CD14-positive monocyte (primary cell): ENCODE data around the gene MED13L. TPM values are rescaled to one million over a fixed set of nuclear protein-coding genes. Genes with fewer than 3 reads are reported as not detected.

Experiments
- DNase-seq, 3 donors: peaks; one replicate each; pipeline ENCODE4 v3.0.0-alpha.2; 2011 to 2022
- H2AFZ ChIP-seq: 2 replicates; pipeline ENCODE4 v1.6.0; 2012; ENCODE audit warnings: mild to moderate bottlenecking, low read depth, low read length, inconsistent platforms; ENCODE audit not compliant: insufficient read depth, poor library complexity, severe bottlenecking
- H3K27ac ChIP-seq, 2 donors: 1 replicate in 1 of 2; 2 replicates in 1 of 2; pipeline ENCODE4 v1.5.1; 2012 to 2013; ENCODE audit warnings: low read length in 2 of 2, control low read depth in 1 of 2, inconsistent platforms in 1 of 2, low read depth in 1 of 2, mild to moderate bottlenecking in 1 of 2
- H3K27me3 ChIP-seq, 2 donors: one replicate each; pipeline versions ENCODE4 v1.6.0 to v1.6.1; 2011 to 2013; ENCODE audit warnings: low read length in 2 of 2; ENCODE audit not compliant: control insufficient read depth in 2 of 2, insufficient read depth in 2 of 2
- H3K36me3 ChIP-seq, 2 donors: replicated peaks in 1 of 2; 1 replicate in 1 of 2; 2 replicates in 1 of 2; pipeline versions ENCODE4 v1.5.1 to v1.6.1; 2012 to 2013; ENCODE audit warnings: low read length in 2 of 2, control low read depth in 1 of 2, inconsistent platforms in 1 of 2, mild to moderate bottlenecking in 1 of 2; ENCODE audit not compliant: insufficient read depth in 2 of 2, control insufficient read depth in 1 of 2
- H3K4me1 ChIP-seq, 2 donors: 1 replicate in 1 of 2; 2 replicates in 1 of 2; pipeline versions ENCODE4 v1.5.1 to v1.6.1; 2012 to 2013; ENCODE audit warnings: low read length in 2 of 2, control low read depth in 1 of 2, inconsistent platforms in 1 of 2, mild to moderate bottlenecking in 1 of 2, moderate library complexity in 1 of 2; ENCODE audit not compliant: insufficient read depth in 2 of 2, control insufficient read depth in 1 of 2
- H3K4me2 ChIP-seq: replicated peaks from 2 replicates; pipeline ENCODE3; 2012; ENCODE audit warnings: low read length, moderate library complexity, mild to moderate bottlenecking; ENCODE audit not compliant: poor library complexity, severe bottlenecking; ENCODE audit errors: extremely low read depth
- H3K4me3 ChIP-seq, 3 experiments: fragments of 200-600 bp in 1 of 3; sonication (generic) in 1 of 3; replicated peaks in 1 of 3; 1 replicate in 2 of 3; 2 replicates in 1 of 3; pipeline ENCODE4 v1.5.1; 2011 to 2013; ENCODE audit warnings: low read length in 3 of 3, mild to moderate bottlenecking in 3 of 3, control low read depth in 2 of 3, low read depth in 2 of 3, inconsistent platforms in 1 of 3, moderate library complexity in 1 of 3
- H3K79me2 ChIP-seq: 2 replicates; pipeline ENCODE4 v1.6.0; 2012; ENCODE audit warnings: mild to moderate bottlenecking, control low read depth, inconsistent platforms, low read length, moderate library complexity; ENCODE audit not compliant: insufficient read depth
- H3K9ac ChIP-seq: 2 replicates; pipeline ENCODE4 v1.6.0; 2017; ENCODE audit warnings: low read length, mild to moderate bottlenecking; ENCODE audit not compliant: insufficient read depth, poor library complexity, severe bottlenecking
- H3K9me3 ChIP-seq, 2 donors: replicated peaks in 1 of 2; 1 replicate in 1 of 2; 2 replicates in 1 of 2; pipeline versions ENCODE4 v1.5.1 to v1.6.1; 2012 to 2013; ENCODE audit warnings: low read length in 2 of 2, control low read depth in 1 of 2; ENCODE audit not compliant: control insufficient read depth in 1 of 2, insufficient read depth in 1 of 2
- H4K20me1 ChIP-seq: 2 replicates; pipeline ENCODE4 v1.6.0; 2012; ENCODE audit warnings: mild to moderate bottlenecking, low read length, control low read depth, moderate library complexity; ENCODE audit not compliant: insufficient read depth
- H3K27ac Mint-ChIP-seq, 7 donors: one replicate each; pipeline ENCODE4 v1.8.0; 2020; ENCODE audit warnings: mild to moderate bottlenecking in 7 of 7, mixed read lengths in 7 of 7, moderate library complexity in 6 of 7, inconsistent platforms in 2 of 7
- H3K27me3 Mint-ChIP-seq, 3 donors: one replicate each; pipeline ENCODE4 v1.8.0; 2021 to 2022; ENCODE audit warnings: low read depth in 3 of 3, mild to moderate bottlenecking in 3 of 3, mixed read lengths in 3 of 3, moderate library complexity in 3 of 3, inconsistent platforms in 1 of 3
- H3K36me3 Mint-ChIP-seq, 2 donors: one replicate each; pipeline ENCODE4 v1.8.0; 2020; ENCODE audit warnings: mixed read lengths in 2 of 2, inconsistent platforms in 1 of 2, mild to moderate bottlenecking in 1 of 2
- H3K4me1 Mint-ChIP-seq: one replicate; pipeline ENCODE4 v1.8.0; 2020; ENCODE audit warnings: mild to moderate bottlenecking, mixed read lengths
- H3K4me3 Mint-ChIP-seq, 2 donors: one replicate each; pipeline ENCODE4 v1.8.0; 2020; ENCODE audit warnings: mild to moderate bottlenecking in 2 of 2, mixed read lengths in 2 of 2, moderate library complexity in 1 of 2
- H3K9me3 Mint-ChIP-seq, 7 donors: one replicate each; pipeline ENCODE4 v1.8.0; 2020 to 2022; ENCODE audit warnings: mixed read lengths in 7 of 7, mild to moderate bottlenecking in 6 of 7, moderate library complexity in 6 of 7, inconsistent platforms in 2 of 7
- WGBS: methylation state at CpG from one replicate; pipeline ENCODE4 v1.1.5; 2013; ENCODE audit warnings: missing lambda C conversion rate; ENCODE audit not compliant: insufficient coverage; 5-methylcytosine and 5-hydroxymethylcytosine counted together
- intact Hi-C, 2 donors: fragments of 100-400 bp; cut with micrococcal nuclease; formaldehyde crosslinking; loops; one replicate each; pipeline versions ENCODE4 v1.15.0 to v1.15.1; 2023
- polyA plus RNA-seq, 3 donors: library from polyadenylated mRNA; depleted of rRNA in 1 of 3; unstranded in 2 of 3; stranded (reverse) in 1 of 3; fragments of 300-500 nt in 2 of 3; fragments of >200 nt in 1 of 3; fragmentation: Illumina TruSeq in 2 of 3; gene quantifications; 1 replicate in 2 of 3; 2 replicates in 1 of 3; pipeline ENCODE4 v1.2.3, GENCODE V29; 2012 to 2021
- TF ChIP-seq, protein P1 (sequence below): fragments of 200-600 bp; IDR thresholded peaks from one replicate; pipeline ENCODE4 v1.8.0; 2022; ENCODE audit warnings: antibody characterized with exemption, mild to moderate bottlenecking

MED13L gene
- polyA plus RNA-seq, 3 donors, result 4.4 to 42.0 (median 7.5) TPM

DNA sequence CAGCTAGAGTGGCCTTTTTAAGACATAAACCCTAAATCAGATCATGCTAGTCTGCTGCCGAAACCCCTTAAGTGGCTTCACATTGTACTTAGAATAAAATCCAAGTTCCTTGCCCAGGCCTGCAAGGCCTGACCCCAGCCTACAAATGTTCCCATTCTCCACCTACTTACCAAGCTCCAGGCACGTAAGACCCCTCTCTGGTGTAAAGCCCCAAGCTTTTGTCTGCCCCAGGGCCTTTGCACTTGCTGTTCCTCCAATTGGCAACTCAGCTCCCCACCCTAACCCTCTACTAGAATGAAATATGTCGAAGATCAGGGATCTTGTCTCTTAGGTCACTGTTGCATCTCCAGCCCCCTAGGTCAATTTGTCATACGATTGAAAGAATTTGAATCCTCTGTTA lies 27.1 kb upstream of the MED13L start:
- peaks cover 34 to 42% of the 10 kb centered on the region in 2 donors for H3K4me1 ChIP-seq
- intact Hi-C loops, result loop anchor here in 1 of 2 donors (5.0 kb wide), 1 partner anchor 38 kb away; no protein-coding TSS in a partner anchor
- Mint-ChIP-seq H3K9me3 (peaks cover 0 to 3% (median 2%) of the 10 kb centered on the region in 7 donors), H3K4me3 (no peak overlapping the region), H3K27ac (peak overlapping the region in 5 of 7 donors; percentile 3 to 82 (median 30)), H3K27me3 (peaks cover 0 to 2% (median 1%) of the 10 kb centered on the region in 3 donors), H3K36me3 (no peaks in the 10 kb centered on the region), H3K4me1 (peaks cover 46% of the 10 kb centered on the region)
- no peak for DNase-seq
- no peaks in the 10 kb centered on the region for H3K9me3 ChIP-seq
- H3K4me2 ChIP-seq, result no peak overlapping the region
- no peak overlapping the region for H2AFZ ChIP-seq
- H4K20me1 ChIP-seq, result no peaks in the 10 kb centered on the region
- H3K27me3 ChIP-seq, result no peaks in the 10 kb centered on the region
- TF ChIP-seq, protein P1, sequence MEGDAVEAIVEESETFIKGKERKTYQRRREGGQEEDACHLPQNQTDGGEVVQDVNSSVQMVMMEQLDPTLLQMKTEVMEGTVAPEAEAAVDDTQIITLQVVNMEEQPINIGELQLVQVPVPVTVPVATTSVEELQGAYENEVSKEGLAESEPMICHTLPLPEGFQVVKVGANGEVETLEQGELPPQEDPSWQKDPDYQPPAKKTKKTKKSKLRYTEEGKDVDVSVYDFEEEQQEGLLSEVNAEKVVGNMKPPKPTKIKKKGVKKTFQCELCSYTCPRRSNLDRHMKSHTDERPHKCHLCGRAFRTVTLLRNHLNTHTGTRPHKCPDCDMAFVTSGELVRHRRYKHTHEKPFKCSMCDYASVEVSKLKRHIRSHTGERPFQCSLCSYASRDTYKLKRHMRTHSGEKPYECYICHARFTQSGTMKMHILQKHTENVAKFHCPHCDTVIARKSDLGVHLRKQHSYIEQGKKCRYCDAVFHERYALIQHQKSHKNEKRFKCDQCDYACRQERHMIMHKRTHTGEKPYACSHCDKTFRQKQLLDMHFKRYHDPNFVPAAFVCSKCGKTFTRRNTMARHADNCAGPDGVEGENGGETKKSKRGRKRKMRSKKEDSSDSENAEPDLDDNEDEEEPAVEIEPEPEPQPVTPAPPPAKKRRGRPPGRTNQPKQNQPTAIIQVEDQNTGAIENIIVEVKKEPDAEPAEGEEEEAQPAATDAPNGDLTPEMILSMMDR, result no peak
- no peak overlapping the region for H3K4me3 ChIP-seq
- H3K36me3 ChIP-seq, result no peaks in the 10 kb centered on the region
- H3K27ac ChIP-seq, result no peak overlapping the region
- WGBS, result 95% methylated on average over 2 of the region's 4 CpGs
- no peak overlapping the region for H3K9ac ChIP-seq
- H3K79me2 ChIP-seq, result no peaks in the 10 kb centered on the region

- TF ChIP-seq, protein P1, result no peak
- H3K27me3 ChIP-seq, result no peaks in the 10 kb centered on the region
- H3K9me3 ChIP-seq, result no peaks in the 10 kb centered on the region
- H3K4me1 Mint-ChIP-seq, result peaks cover 53% of the 10 kb centered on the region
- H3K79me2 ChIP-seq, result no peaks in the 10 kb centered on the region
- intact Hi-C loops, result no loop called here
- peak overlapping the region; percentile 41 to 77 for H3K27ac ChIP-seq
- H3K36me3 Mint-ChIP-seq, result no peaks in the 10 kb centered on the region
- H3K4me3 Mint-ChIP-seq, result peak overlapping the region in 1 of 2 donors; percentile 42
- peak overlapping the region; percentile 82 to 96 (median 89) for H3K27ac Mint-ChIP-seq
- peak; percentile 49 to 71 (median 65) for DNase-seq
- peak overlapping the region in 1 of 3 experiments; percentile 31 for H3K4me3 ChIP-seq
- H3K4me2 ChIP-seq, result peak overlapping the region; percentile 32
- 0% methylated on average over 1 of the region's 2 CpGs for WGBS
- H3K9me3 Mint-ChIP-seq, result no peaks in the 10 kb centered on the region
- H3K4me1 ChIP-seq, result peaks cover 41 to 49% of the 10 kb centered on the region in 2 donors
- no peaks in the 10 kb centered on the region for H4K20me1 ChIP-seq
- H3K27me3 Mint-ChIP-seq, result peaks cover 0 to 2% (median 2%) of the 10 kb centered on the region in 3 donors
- no peaks in the 10 kb centered on the region for H3K36me3 ChIP-seq
- peak overlapping the region; percentile 18 for H2AFZ ChIP-seq
- H3K9ac ChIP-seq, result no peak overlapping the region
These were observed 26.4 kb upstream of the MED13L start for GRCh38 chr12:116303929-116304328.
